Neural progenitor cell (in vitro differentiated cells): ENCODE data around the gene SEZ6L2.
A peak's percentile ranks its signal among the peaks of the same experiment; 100 is the strongest.

Experiments
- EZH2 ChIP-seq: fragments of 200-600 bp; sonication (generic); IDR thresholded peaks from 2 replicates; pipeline ENCODE4 v1.6.1; 2017; ENCODE audit warnings: antibody characterized with exemption, mild to moderate bottlenecking, moderate library complexity
- EZH2phosphoT487 ChIP-seq: fragments of 200-600 bp; sonication (generic); IDR thresholded peaks from 2 replicates; pipeline ENCODE4 v1.6.1; 2017; ENCODE audit warnings: antibody characterized with exemption
- TF ChIP-seq, protein P1 (sequence below): fragments of 200-600 bp; sonication (generic); IDR thresholded peaks from 2 replicates; pipeline ENCODE4 v1.5.1; 2017; ENCODE audit warnings: antibody characterized with exemption, mild to moderate bottlenecking

DNA sequence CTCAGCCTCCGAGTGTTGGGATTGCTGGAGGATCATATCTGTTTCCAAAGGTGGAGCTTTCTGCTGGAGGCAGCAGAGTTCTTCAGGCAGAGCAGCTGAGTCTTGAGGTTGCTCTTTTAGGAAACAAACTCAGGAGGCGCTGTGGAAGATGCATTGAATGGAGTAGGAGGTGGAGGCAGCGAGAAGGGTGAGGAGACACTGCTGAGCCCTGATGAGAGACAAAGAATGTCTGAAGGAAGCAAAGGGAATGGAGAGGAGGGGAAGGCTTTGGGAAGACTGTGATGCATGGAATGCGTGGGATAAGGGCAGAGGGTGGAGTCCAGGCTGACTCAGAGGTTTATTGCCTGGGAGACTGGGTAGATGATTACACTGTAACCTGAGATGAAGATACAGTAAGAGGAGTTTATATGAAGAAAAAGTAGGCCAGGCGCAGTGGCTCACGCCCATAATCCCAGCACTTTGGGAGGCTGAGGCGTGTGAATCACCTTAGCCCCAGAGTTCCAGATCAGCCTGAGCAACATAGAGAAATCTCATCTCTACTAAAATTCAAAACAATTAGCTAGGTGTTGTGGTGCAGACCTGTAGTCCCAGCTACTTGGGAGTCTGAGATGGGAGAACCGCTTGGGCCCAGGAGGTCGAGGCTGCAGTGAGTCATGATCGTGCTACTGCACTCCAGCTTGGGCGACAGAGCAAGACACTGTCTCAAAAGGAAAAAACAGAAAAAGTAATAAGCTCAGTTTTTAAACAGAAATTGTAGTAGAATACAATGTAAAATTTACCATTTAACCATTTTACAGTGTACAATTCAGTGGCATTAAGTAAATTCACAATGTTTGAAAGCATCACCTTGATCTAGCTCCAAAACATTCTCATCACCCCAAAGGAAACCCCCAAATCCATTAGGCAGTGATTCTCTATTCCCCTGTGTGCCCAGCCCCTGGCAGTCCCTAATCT lies 44.8 kb upstream of the SEZ6L2 start:
- TF ChIP-seq, protein P1, sequence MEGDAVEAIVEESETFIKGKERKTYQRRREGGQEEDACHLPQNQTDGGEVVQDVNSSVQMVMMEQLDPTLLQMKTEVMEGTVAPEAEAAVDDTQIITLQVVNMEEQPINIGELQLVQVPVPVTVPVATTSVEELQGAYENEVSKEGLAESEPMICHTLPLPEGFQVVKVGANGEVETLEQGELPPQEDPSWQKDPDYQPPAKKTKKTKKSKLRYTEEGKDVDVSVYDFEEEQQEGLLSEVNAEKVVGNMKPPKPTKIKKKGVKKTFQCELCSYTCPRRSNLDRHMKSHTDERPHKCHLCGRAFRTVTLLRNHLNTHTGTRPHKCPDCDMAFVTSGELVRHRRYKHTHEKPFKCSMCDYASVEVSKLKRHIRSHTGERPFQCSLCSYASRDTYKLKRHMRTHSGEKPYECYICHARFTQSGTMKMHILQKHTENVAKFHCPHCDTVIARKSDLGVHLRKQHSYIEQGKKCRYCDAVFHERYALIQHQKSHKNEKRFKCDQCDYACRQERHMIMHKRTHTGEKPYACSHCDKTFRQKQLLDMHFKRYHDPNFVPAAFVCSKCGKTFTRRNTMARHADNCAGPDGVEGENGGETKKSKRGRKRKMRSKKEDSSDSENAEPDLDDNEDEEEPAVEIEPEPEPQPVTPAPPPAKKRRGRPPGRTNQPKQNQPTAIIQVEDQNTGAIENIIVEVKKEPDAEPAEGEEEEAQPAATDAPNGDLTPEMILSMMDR: peak; percentile 29
- TF ChIP-seq EZH2: no peak
- no peak for TF ChIP-seq EZH2phosphoT487
